ENCODE measurements around the gene GRIN2A.

The GRIN2A gene

GRCh38 chr16:10172848-10173655, 9.2 kb downstream of the GRIN2A start:
- H3K4me3 Mint-ChIP-seq = no peak overlapping the region
- intact Hi-C loops (cut with micrococcal nuclease) = no loop called here
- H3K36me3 Mint-ChIP-seq (ENCODE audit: low read depth) = no peaks in the 10 kb centered on the region
- no peaks in the 10 kb centered on the region for H3K4me1 Mint-ChIP-seq (ENCODE audit: low read depth)
- H3K27ac Mint-ChIP-seq = no peak overlapping the region
- H3K27me3 Mint-ChIP-seq = peaks cover 15% of the 10 kb centered on the region
- no peaks in the 10 kb centered on the region for H3K9me3 Mint-ChIP-seq

- H3K27me3 Mint-ChIP-seq = peaks cover 10% of the 10 kb centered on the region
- intact Hi-C loops (cut with micrococcal nuclease) = no loop called here
- H3K9me3 Mint-ChIP-seq = no peaks in the 10 kb centered on the region
- no peak overlapping the region for H3K27ac Mint-ChIP-seq
- no peaks in the 10 kb centered on the region for H3K36me3 Mint-ChIP-seq (ENCODE audit: low read depth)
- no peak overlapping the region for H3K4me3 Mint-ChIP-seq
- H3K4me1 Mint-ChIP-seq (ENCODE audit: low read depth) = no peaks in the 10 kb centered on the region
These were observed 11.0 kb downstream of the GRIN2A start for GRCh38 chr16:10171221-10171620.

- Mint-ChIP-seq H3K27ac (no peak overlapping the region), H3K36me3 (ENCODE audit: low read depth) (no peaks in the 10 kb centered on the region), H3K27me3 (peaks cover 15% of the 10 kb centered on the region), H3K9me3 (no peaks in the 10 kb centered on the region), H3K4me3 (no peak overlapping the region), H3K4me1 (ENCODE audit: low read depth) (no peaks in the 10 kb centered on the region)
- intact Hi-C loops (cut with micrococcal nuclease) = no loop called here
These were observed 12.3 kb downstream of the GRIN2A start for GRCh38 chr16:10169904-10170410.

GRCh38 chr16:10169031-10169430, 13.2 kb downstream of the GRIN2A start:
- Mint-ChIP-seq H3K4me1 (ENCODE audit: low read depth) (no peaks in the 10 kb centered on the region), H3K27ac (no peak overlapping the region), H3K27me3 (peaks cover 15% of the 10 kb centered on the region), H3K9me3 (no peaks in the 10 kb centered on the region), H3K36me3 (ENCODE audit: low read depth) (no peaks in the 10 kb centered on the region), H3K4me3 (no peak overlapping the region)
- intact Hi-C loops (cut with micrococcal nuclease) = no loop called here

GRCh38 chr16:10168258-10168657, 14.0 kb downstream of the GRIN2A start:
- H3K9me3 Mint-ChIP-seq = no peaks in the 10 kb centered on the region
- no peaks in the 10 kb centered on the region for H3K36me3 Mint-ChIP-seq (ENCODE audit: low read depth)
- no peak overlapping the region for H3K4me3 Mint-ChIP-seq
- intact Hi-C loops (cut with micrococcal nuclease) = no loop called here
- no peak overlapping the region for H3K27ac Mint-ChIP-seq
- no peaks in the 10 kb centered on the region for H3K4me1 Mint-ChIP-seq (ENCODE audit: low read depth)
- peaks cover 15% of the 10 kb centered on the region for H3K27me3 Mint-ChIP-seq

- H3K27ac Mint-ChIP-seq = no peak overlapping the region
- intact Hi-C loops (cut with micrococcal nuclease) = no loop called here
These were observed 16.6 kb downstream of the GRIN2A start for GRCh38 chr16:10165643-10166042.

GRCh38 chr16:10162981-10163380, 19.2 kb downstream of the GRIN2A start:
- H3K4me1 Mint-ChIP-seq (ENCODE audit: low read depth) = no peaks in the 10 kb centered on the region
- no peaks in the 10 kb centered on the region for H3K36me3 Mint-ChIP-seq (ENCODE audit: low read depth)
- H3K9me3 Mint-ChIP-seq = no peaks in the 10 kb centered on the region
- H3K4me3 Mint-ChIP-seq = no peak overlapping the region
- H3K27me3 Mint-ChIP-seq = peaks cover 11% of the 10 kb centered on the region
- no peak overlapping the region for H3K27ac Mint-ChIP-seq
- intact Hi-C loops (cut with micrococcal nuclease) = no loop called here

More at GRCh38 chr16:10165643-10166042, 16.6 kb downstream of the GRIN2A start:
- Mint-ChIP-seq H3K9me3 (no peaks in the 10 kb centered on the region), H3K4me1 (ENCODE audit: low read depth) (no peaks in the 10 kb centered on the region), H3K4me3 (no peak overlapping the region), H3K36me3 (ENCODE audit: low read depth) (no peaks in the 10 kb centered on the region), H3K27me3 (peaks cover 13% of the 10 kb centered on the region)

GRCh38 chr16:10156099-10156498, 26.1 kb downstream of the GRIN2A start:
- Mint-ChIP-seq H3K9me3 (no peaks in the 10 kb centered on the region), H3K36me3 (ENCODE audit: low read depth) (no peaks in the 10 kb centered on the region), H3K4me3 (no peak overlapping the region), H3K27ac (no peak overlapping the region), H3K4me1 (ENCODE audit: low read depth) (no peaks in the 10 kb centered on the region), H3K27me3 (peaks cover 5% of the 10 kb centered on the region)
- intact Hi-C loops (cut with micrococcal nuclease) = no loop called here

- Mint-ChIP-seq H3K9me3 (no peaks in the 10 kb centered on the region), H3K36me3 (ENCODE audit: low read depth) (no peaks in the 10 kb centered on the region), H3K4me3 (no peak overlapping the region), H3K4me1 (ENCODE audit: low read depth) (no peaks in the 10 kb centered on the region), H3K27ac (no peak overlapping the region), H3K27me3 (peaks cover 3% of the 10 kb centered on the region)
- intact Hi-C loops (cut with micrococcal nuclease) = no loop called here
These were observed 27.8 kb downstream of the GRIN2A start for GRCh38 chr16:10154389-10154788.

GRCh38 chr16:10153985-10154384, 28.2 kb downstream of the GRIN2A start:
- Mint-ChIP-seq H3K4me3 (no peak overlapping the region), H3K9me3 (no peaks in the 10 kb centered on the region), H3K4me1 (ENCODE audit: low read depth) (no peaks in the 10 kb centered on the region), H3K27me3 (peaks cover 3% of the 10 kb centered on the region), H3K27ac (no peak overlapping the region), H3K36me3 (ENCODE audit: low read depth) (no peaks in the 10 kb centered on the region)
- intact Hi-C loops (cut with micrococcal nuclease) = no loop called here

- no peak overlapping the region for H3K27ac Mint-ChIP-seq
These were observed 30.5 kb downstream of the GRIN2A start for GRCh38 chr16:10151718-10152117.

GRCh38 chr16:10150906-10151305, 31.3 kb downstream of the GRIN2A start:
- intact Hi-C loops (cut with micrococcal nuclease) = no loop called here
- H3K4me1 Mint-ChIP-seq (ENCODE audit: low read depth) = no peaks in the 10 kb centered on the region
- no peaks in the 10 kb centered on the region for H3K36me3 Mint-ChIP-seq (ENCODE audit: low read depth)
- peaks cover 6% of the 10 kb centered on the region for H3K27me3 Mint-ChIP-seq
- H3K9me3 Mint-ChIP-seq = no peaks in the 10 kb centered on the region
- H3K4me3 Mint-ChIP-seq = no peak overlapping the region
- no peak overlapping the region for H3K27ac Mint-ChIP-seq

More at GRCh38 chr16:10151718-10152117, 30.5 kb downstream of the GRIN2A start:
- intact Hi-C loops (cut with micrococcal nuclease) = no loop called here
- Mint-ChIP-seq H3K4me1 (ENCODE audit: low read depth) (no peaks in the 10 kb centered on the region), H3K27me3 (peaks cover 6% of the 10 kb centered on the region), H3K36me3 (ENCODE audit: low read depth) (no peaks in the 10 kb centered on the region), H3K9me3 (no peaks in the 10 kb centered on the region), H3K4me3 (no peak overlapping the region)

GRCh38 chr16:10145542-10146035, 36.6 kb downstream of the GRIN2A start:
- no peak overlapping the region for H3K27ac Mint-ChIP-seq
- no peaks in the 10 kb centered on the region for H3K36me3 Mint-ChIP-seq (ENCODE audit: low read depth)
- H3K4me1 Mint-ChIP-seq (ENCODE audit: low read depth) = peaks cover 7% of the 10 kb centered on the region
- peaks cover 3% of the 10 kb centered on the region for H3K27me3 Mint-ChIP-seq
- intact Hi-C loops (cut with micrococcal nuclease) = no loop called here
- no peak overlapping the region for H3K4me3 Mint-ChIP-seq
- no peaks in the 10 kb centered on the region for H3K9me3 Mint-ChIP-seq

- intact Hi-C loops (cut with micrococcal nuclease) = no loop called here
- Mint-ChIP-seq H3K4me1 (ENCODE audit: low read depth) (peaks cover 7% of the 10 kb centered on the region), H3K9me3 (no peaks in the 10 kb centered on the region), H3K36me3 (ENCODE audit: low read depth) (no peaks in the 10 kb centered on the region), H3K27me3 (no peaks in the 10 kb centered on the region), H3K4me3 (no peak overlapping the region), H3K27ac (no peak overlapping the region)
These were observed 40.6 kb downstream of the GRIN2A start for GRCh38 chr16:10141671-10142070.

Data from dendritic cell treated with granulocyte-macrophage colony-stimulating factor and Interleukin-4, amounts not matched to agents 40 ng/mL and 50 ng/mL, for 4 days (primary cell).